ENCODE results near the gene PKP3. TPM values are rescaled to one million over a fixed set of nuclear protein-coding genes. Genes with fewer than 3 reads are reported as not detected.
A peak's percentile ranks its signal among the peaks of the same experiment; 100 is the strongest.

Gene PKP3
- total and polyA plus RNA-seq, 8 donors = 26.3 to 356 (median 80.8) TPM

- peak overlapping the region; percentile 40 to 53 (median 46) for H3K4me3 ChIP-seq
- H3K27me3 ChIP-seq = peaks cover 0 to 14% (median 0%) of the 10 kb centered on the region in 3 donors
- intact Hi-C loops (cut with DNase I; ENCODE audit: low total_unique reads) = no loop called here
- WGBS, 5 donors = 4 to 13% (median 7%) methylated on average over 18 to 76 of the region's 76 CpGs
- peak; percentile 81 for TF ChIP-seq EP300 (IDR thresholded peaks at IDR 0.05)
- TF ChIP-seq CTCF (IDR thresholded peaks at IDR 0.05) = no peak
- no peak for TF ChIP-seq POLR2A (IDR thresholded peaks at IDR 0.05)
- peak; percentile 59 to 89 (median 85) for TF ChIP-seq POLR2AphosphoS5 (IDR thresholded peaks at IDR 0.05)
- peak overlapping the region; percentile 81 to 99 (median 95) for H3K27ac ChIP-seq
- peak; percentile 93 to 97 for DNase-seq
- H3K9me3 ChIP-seq = peaks cover 0 to under 1% (median under 1%) of the 10 kb centered on the region in 4 donors
- H3K36me3 ChIP-seq = no peaks in the 10 kb centered on the region
- H3K4me1 ChIP-seq = peaks cover 23 to 41% (median 33%) of the 10 kb centered on the region in 4 donors
Observed at GRCh38 chr11:355581-356458, 38.2 kb upstream of the PKP3 start.

GRCh38 chr11:356610-357009 lies 37.4 kb upstream of the PKP3 start:
- Histone ChIP-seq H3K4me3 (no peak overlapping the region), H3K27me3 (peaks cover 0 to 14% (median 0%) of the 10 kb centered on the region in 3 donors), H3K4me1 (peaks cover 23 to 41% (median 30%) of the 10 kb centered on the region in 4 donors), H3K27ac (no peak overlapping the region), H3K36me3 (no peaks in the 10 kb centered on the region), H3K9me3 (peaks cover 0 to 8% (median 7%) of the 10 kb centered on the region in 4 donors)
- TF ChIP-seq POLR2AphosphoS5 (IDR thresholded peaks at IDR 0.05) (no peak), EP300 (IDR thresholded peaks at IDR 0.05) (no peak), POLR2A (IDR thresholded peaks at IDR 0.05) (no peak), CTCF (IDR thresholded peaks at IDR 0.05) (no peak)
- WGBS, 5 donors = 73 to 90% (median 81%) methylated on average over 6 of the region's 6 CpGs
- peak in 1 of 2 donors; percentile 1 for DNase-seq
- intact Hi-C loops (cut with DNase I; ENCODE audit: low total_unique reads) = no loop called here

GRCh38 chr11:357582-357981 lies 36.4 kb upstream of the PKP3 start:
- Histone ChIP-seq H3K4me1 (peaks cover 23 to 40% (median 27%) of the 10 kb centered on the region in 4 donors), H3K27me3 (peaks cover 0 to 14% (median 0%) of the 10 kb centered on the region in 3 donors), H3K27ac (no peak overlapping the region), H3K36me3 (no peaks in the 10 kb centered on the region), H3K4me3 (no peak overlapping the region), H3K9me3 (peaks cover 0 to 10% (median 8%) of the 10 kb centered on the region in 4 donors)
- no peak for DNase-seq
- intact Hi-C loops (cut with DNase I; ENCODE audit: low total_unique reads) = no loop called here
- WGBS, 5 donors = 93 to 97% (median 93%) methylated on average over 4 of the region's 4 CpGs
- TF ChIP-seq POLR2A (IDR thresholded peaks at IDR 0.05) = no peak
- no peak for TF ChIP-seq POLR2AphosphoS5 (IDR thresholded peaks at IDR 0.05)
- no peak for TF ChIP-seq CTCF (IDR thresholded peaks at IDR 0.05)
- TF ChIP-seq EP300 (IDR thresholded peaks at IDR 0.05) = no peak

- H3K36me3 ChIP-seq = no peaks in the 10 kb centered on the region
- peaks cover 18 to 34% (median 20%) of the 10 kb centered on the region in 4 donors for H3K4me1 ChIP-seq
- no peak overlapping the region for H3K4me3 ChIP-seq
- H3K9me3 ChIP-seq = peaks cover 0 to 10% (median 8%) of the 10 kb centered on the region in 4 donors
- TF ChIP-seq CTCF (IDR thresholded peaks at IDR 0.05) = no peak
- no peak for TF ChIP-seq POLR2AphosphoS5 (IDR thresholded peaks at IDR 0.05)
- TF ChIP-seq EP300 (IDR thresholded peaks at IDR 0.05) = no peak
- TF ChIP-seq POLR2A (IDR thresholded peaks at IDR 0.05) = no peak
- no peak overlapping the region for H3K27ac ChIP-seq
- H3K27me3 ChIP-seq = peaks cover 0 to 14% (median 0%) of the 10 kb centered on the region in 3 donors
- 41 to 69% (median 50%) methylated on average over 34 of the region's 34 CpGs for WGBS, 5 donors
- intact Hi-C loops (cut with DNase I; ENCODE audit: low total_unique reads) = no loop called here
- DNase-seq = peak in 1 of 2 donors; percentile 34
Observed at GRCh38 chr11:358129-358800, 35.7 kb upstream of the PKP3 start.

All from stomach (tissue), 9 donors.